ENCODE measurements around the gene BLVRA. TPM values are rescaled to one million over a fixed set of nuclear protein-coding genes. Genes with fewer than 3 reads are reported as not detected.
"Not testable (repeated sequence)": the region's sequence is repeated elsewhere in the genome, so short reads cannot be mapped to it uniquely, and the experiment has no call there.

The BLVRA gene
- total RNA-seq, 1 experiment from 2014 or later = 29.7 TPM

- peak; percentile 90 for ATAC-seq
- H3K4me3 ChIP-seq (replicated peaks in 1 of 2; ENCODE audit: low read depth in 1 of 2, low read length in 2 of 2); H4K20me1 ChIP-seq (ENCODE audit: insufficient read depth); H3K36me3 ChIP-seq (ENCODE audit: control insufficient read depth in 1 of 2, insufficient read depth in 2 of 2, low read length in 2 of 2); H3K9ac ChIP-seq (ENCODE audit: low read length); H3K27me3 ChIP-seq (ENCODE audit: insufficient read depth, low read length); H2AFZ ChIP-seq (ENCODE audit: low read depth, low read length, poor library complexity, severe bottlenecking); BruUV-seq (replicated peaks); POLR2A ChIA-PET; H3K9me2 ChIP-seq (ENCODE audit: insufficient read depth); H3K9me3 ChIP-seq (ENCODE audit: control insufficient read depth in 1 of 2, insufficient read depth in 1 of 2, low read depth in 1 of 2, low read length in 2 of 2); H3K79me2 ChIP-seq (ENCODE audit: insufficient read depth, low read length); H3K27ac ChIP-seq (ENCODE audit: low read depth, low read length); H3K4me2 ChIP-seq (ENCODE audit: low read length); H3K4me1 ChIP-seq (ENCODE audit: control insufficient read depth in 1 of 2, insufficient read depth in 2 of 2, low read length in 2 of 2): not testable (repeated sequence)
- peak; percentile 10 for DNase-seq (ENCODE audit: low read depth, low spot score)
- peak; percentile 68 to 74 (median 68) for TF ChIP-seq CTCF (IDR thresholded peaks at IDR 0.05 in 2 of 3, conservative IDR thresholded peaks at IDR 0.05 in 1 of 3; ENCODE audit: borderline replicate concordance in 1 of 3, insufficient read depth in 1 of 3, low read depth in 2 of 3, low read length in 2 of 3)
- peak; percentile 70 for TF ChIP-seq RAD21 (IDR thresholded peaks at IDR 0.05; ENCODE audit: low read depth)
- CTCF ChIA-PET = interaction anchor here (1.3 kb wide), 1 partner anchor 228 kb away, joined by 7 read pairs; the partner anchor contains the start of gene STK17A
- RAD21 ChIA-PET (ENCODE audit: low non-redundant PET in 1 of 2, low total read pairs in 2 of 2, uncharacterized antibody in 2 of 2, unreplicated experiment in 2 of 2) = interaction anchor here in 1 of 2 experiments (0.7 kb wide), 1 partner anchor 43 kb away, joined by 4 read pairs; no protein-coding TSS in a partner anchor
- intact Hi-C loops (cut with micrococcal nuclease) = loop anchor here (1.0 kb wide), 1 partner anchor 81 kb away; the partner anchor contains the start of gene COA1
These were observed 51.9 kb downstream of the BLVRA start for GRCh38 chr7:43810195-43810941.

- no peak for TF ChIP-seq TCF7L2 (IDR thresholded peaks at IDR 0.05; ENCODE audit: borderline replicate concordance, extremely low read depth, insufficient read depth, insufficient read length)
- RAD21 ChIA-PET (ENCODE audit: low non-redundant PET in 1 of 2, low total read pairs in 2 of 2, uncharacterized antibody in 2 of 2, unreplicated experiment in 2 of 2) = no interaction called here
- CTCF ChIA-PET = interaction anchor here (1.8 kb wide), 1 partner anchor 233 kb away, joined by 5 read pairs; the partner anchor contains the start of gene STK17A
- DNase-seq (ENCODE audit: low read depth, low spot score) (no peak), ATAC-seq (no peak)
- no peaks in the 10 kb centered on the region for H4K20me1 ChIP-seq (ENCODE audit: insufficient read depth)
- no peak overlapping the region for H3K4me2 ChIP-seq (ENCODE audit: low read length)
- no peak overlapping the region for H3K4me3 ChIP-seq (replicated peaks in 1 of 2; ENCODE audit: low read depth in 1 of 2, low read length in 2 of 2)
- H3K79me2 ChIP-seq (ENCODE audit: insufficient read depth, low read length) = no peaks in the 10 kb centered on the region
- no peaks in the 10 kb centered on the region for H3K9me2 ChIP-seq (ENCODE audit: insufficient read depth)
- peaks cover 0 to 5% of the 10 kb centered on the region in 2 experiments; a peak in 1 of 4 replicates for H3K4me1 ChIP-seq (ENCODE audit: control insufficient read depth in 1 of 2, insufficient read depth in 2 of 2, low read length in 2 of 2)
- no peaks in the 10 kb centered on the region for H3K36me3 ChIP-seq (ENCODE audit: control insufficient read depth in 1 of 2, insufficient read depth in 2 of 2, low read length in 2 of 2)
- intact Hi-C loops (cut with micrococcal nuclease) = no loop called here
- no peak overlapping the region for H3K9ac ChIP-seq (ENCODE audit: low read length)
- POLR2A ChIA-PET = no interaction called here
- no peak overlapping the region for H3K27ac ChIP-seq (ENCODE audit: low read depth, low read length)
- no TSS peak for BruUV-seq (replicated peaks)
- no peaks in the 10 kb centered on the region for H3K9me3 ChIP-seq (ENCODE audit: control insufficient read depth in 1 of 2, insufficient read depth in 1 of 2, low read depth in 1 of 2, low read length in 2 of 2)
- no peaks in the 10 kb centered on the region for H3K27me3 ChIP-seq (ENCODE audit: insufficient read depth, low read length)
- no peak overlapping the region for H2AFZ ChIP-seq (ENCODE audit: low read depth, low read length, poor library complexity, severe bottlenecking)
These were observed 56.9 kb downstream of the BLVRA start for GRCh38 chr7:43815373-43815772.

GRCh38 chr7:43816046-43816797, 57.7 kb downstream of the BLVRA start:
- intact Hi-C loops (cut with micrococcal nuclease); BruUV-seq (replicated peaks): not testable (repeated sequence)
- CTCF ChIA-PET = interaction anchor here (1.8 kb wide), 1 partner anchor 234 kb away, joined by 5 read pairs; the partner anchor contains the start of gene STK17A

More at GRCh38 chr7:43816046-43816797, 57.7 kb downstream of the BLVRA start:
- DNase-seq (ENCODE audit: low read depth, low spot score); H3K9me2 ChIP-seq (ENCODE audit: insufficient read depth); POLR2A ChIA-PET; H3K9ac ChIP-seq (ENCODE audit: low read length); H3K4me1 ChIP-seq (ENCODE audit: control insufficient read depth in 1 of 2, insufficient read depth in 2 of 2, low read length in 2 of 2); H3K9me3 ChIP-seq (ENCODE audit: control insufficient read depth in 1 of 2, insufficient read depth in 1 of 2, low read depth in 1 of 2, low read length in 2 of 2); H3K27ac ChIP-seq (ENCODE audit: low read depth, low read length); H3K79me2 ChIP-seq (ENCODE audit: insufficient read depth, low read length); RAD21 ChIA-PET (ENCODE audit: low non-redundant PET in 1 of 2, low total read pairs in 2 of 2, uncharacterized antibody in 2 of 2, unreplicated experiment in 2 of 2); H3K4me3 ChIP-seq (replicated peaks in 1 of 2; ENCODE audit: low read depth in 1 of 2, low read length in 2 of 2); H4K20me1 ChIP-seq (ENCODE audit: insufficient read depth); H3K36me3 ChIP-seq (ENCODE audit: control insufficient read depth in 1 of 2, insufficient read depth in 2 of 2, low read length in 2 of 2); ATAC-seq; H2AFZ ChIP-seq (ENCODE audit: low read depth, low read length, poor library complexity, severe bottlenecking); H3K4me2 ChIP-seq (ENCODE audit: low read length); H3K27me3 ChIP-seq (ENCODE audit: insufficient read depth, low read length): not testable (repeated sequence)

All from HCT116 (cell line).